HG02884 (cell line): ENCODE data around the gene MRPL48.

Source experiments
- ATAC-seq: cut with Tn5 transposase; IDR thresholded peaks from one replicate; pipeline ENCODE4 v1.9.1; 2021; ENCODE audit warnings: mild to moderate bottlenecking, moderate library complexity; ENCODE audit not compliant: unreplicated experiment

Gene MRPL48

DNA sequence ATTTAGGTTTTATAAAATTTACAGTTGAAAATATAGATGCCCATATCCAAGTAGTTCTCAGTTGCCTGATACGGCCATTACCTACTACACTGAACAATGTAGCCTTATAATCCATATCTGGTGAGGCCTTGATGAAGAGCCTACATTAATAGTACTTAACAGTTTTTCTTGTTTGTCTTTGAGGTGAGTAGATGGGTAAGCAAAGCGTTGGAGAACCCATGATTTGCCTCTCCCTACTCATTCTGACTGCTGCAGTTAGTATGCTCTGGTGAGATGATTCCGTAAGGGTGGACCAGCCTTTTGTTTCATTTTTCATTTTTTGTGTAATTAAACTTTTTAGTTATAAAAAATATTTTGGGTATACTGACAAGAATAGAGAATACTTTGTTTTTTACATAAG lies 100.6 kb downstream of the MRPL48 start:
- no peak for ATAC-seq

DNA sequence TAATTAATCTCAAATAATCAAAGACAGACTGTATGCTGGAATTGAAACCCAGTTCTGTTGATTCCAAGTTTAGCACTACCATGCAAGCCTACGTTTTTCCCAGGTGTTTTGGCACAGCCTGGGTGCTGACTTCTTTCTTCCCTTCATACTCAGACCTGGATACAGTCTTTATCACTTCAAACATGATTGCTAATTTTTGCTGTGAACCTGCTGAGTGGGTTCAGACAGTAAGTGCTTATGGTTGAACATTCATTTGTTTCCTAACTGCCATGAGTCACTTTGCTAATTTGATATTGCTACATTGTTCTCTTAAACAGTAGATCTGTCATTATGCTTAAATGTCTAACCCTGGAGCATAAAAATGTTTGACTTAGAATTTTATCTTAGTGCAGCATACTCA lies 101.3 kb downstream of the MRPL48 start:
- no peak for ATAC-seq

DNA sequence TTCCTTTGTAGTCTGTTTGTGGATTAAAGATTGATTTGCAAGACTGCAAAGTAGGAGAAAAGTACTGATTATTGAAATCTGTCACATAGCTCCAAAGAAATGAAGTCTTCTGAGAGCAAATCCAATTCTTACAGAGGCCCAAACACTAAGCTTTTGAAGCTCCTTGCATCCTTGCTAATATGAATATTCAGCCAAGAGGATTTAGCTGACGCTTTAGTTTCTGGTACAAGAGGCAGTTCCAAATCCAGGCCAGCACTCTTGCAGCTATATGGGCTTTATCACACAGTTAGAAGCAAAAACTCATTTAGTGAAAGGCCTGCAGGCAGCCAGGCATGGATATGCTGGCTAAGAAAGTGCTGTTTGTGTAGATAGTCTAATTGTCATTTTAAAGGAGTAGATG lies 101.9 kb downstream of the MRPL48 start:
- no peak for ATAC-seq

DNA sequence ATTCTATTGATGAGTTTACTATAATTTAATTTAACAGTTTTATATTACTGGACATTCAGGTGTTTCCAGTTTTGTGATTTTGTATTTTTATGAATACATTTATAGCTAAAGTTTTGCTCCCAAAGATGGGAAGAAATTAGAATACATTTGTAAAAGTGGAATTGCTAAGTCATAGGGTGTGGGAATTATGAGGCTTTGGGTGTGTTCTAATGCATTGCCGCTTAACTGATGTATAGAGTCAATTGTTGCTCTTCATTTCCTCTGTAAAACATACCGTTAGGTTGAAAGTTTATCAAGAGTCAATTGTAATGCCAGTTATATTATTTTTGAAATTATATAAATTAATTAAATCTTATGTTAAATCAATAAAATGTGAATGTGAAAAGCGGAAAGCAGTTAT lies 105.4 kb downstream of the MRPL48 start:
- ATAC-seq: no peak

DNA sequence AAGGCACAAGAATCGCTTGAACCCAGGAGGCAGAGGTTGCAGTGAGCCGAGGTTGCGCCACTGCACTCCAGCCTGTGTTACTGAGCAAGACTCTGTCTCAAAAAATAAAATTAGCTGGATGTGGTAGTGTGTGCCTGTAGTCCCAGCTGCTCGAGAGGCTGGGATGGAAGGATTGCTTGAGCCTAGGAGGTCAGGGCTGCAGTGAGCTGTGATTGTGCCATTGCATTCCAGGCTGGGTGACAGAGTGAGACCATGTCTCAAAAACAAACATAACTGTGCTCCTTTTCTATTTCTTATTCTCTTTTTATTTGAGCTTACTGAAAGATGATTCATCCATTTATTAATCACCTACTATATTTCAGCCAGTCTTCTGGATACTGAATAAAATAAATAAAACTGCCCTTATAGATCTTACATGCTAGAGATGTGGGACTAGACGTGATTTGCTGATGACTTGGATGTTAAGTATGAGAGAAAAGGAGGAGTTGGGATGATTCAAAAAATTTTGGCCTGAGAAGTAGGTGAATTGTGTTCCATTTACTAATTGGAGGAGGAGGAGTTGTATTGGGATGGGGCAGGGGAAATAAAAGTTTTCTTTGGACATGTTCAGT lies 107.2 kb downstream of the MRPL48 start:
- ATAC-seq: no peak

DNA sequence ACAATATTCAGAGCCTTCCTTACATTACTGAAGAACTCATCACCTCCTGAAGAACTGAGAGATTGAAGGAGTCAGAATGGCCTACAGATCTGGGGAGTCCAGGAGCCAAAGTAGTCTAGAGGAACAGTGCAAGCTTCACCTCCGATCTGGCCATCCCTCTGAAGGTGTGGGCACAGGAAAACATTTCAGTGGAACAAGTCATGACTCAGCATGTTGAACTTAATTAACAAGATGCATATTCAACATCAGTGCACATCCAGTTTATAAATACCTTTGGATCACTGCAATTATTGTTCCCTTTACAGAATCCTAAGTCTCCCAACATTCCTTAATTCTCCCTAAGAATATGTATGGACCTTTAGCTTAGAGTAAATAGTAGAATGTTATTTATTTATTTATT lies 114.6 kb downstream of the MRPL48 start:
- ATAC-seq: no peak

DNA sequence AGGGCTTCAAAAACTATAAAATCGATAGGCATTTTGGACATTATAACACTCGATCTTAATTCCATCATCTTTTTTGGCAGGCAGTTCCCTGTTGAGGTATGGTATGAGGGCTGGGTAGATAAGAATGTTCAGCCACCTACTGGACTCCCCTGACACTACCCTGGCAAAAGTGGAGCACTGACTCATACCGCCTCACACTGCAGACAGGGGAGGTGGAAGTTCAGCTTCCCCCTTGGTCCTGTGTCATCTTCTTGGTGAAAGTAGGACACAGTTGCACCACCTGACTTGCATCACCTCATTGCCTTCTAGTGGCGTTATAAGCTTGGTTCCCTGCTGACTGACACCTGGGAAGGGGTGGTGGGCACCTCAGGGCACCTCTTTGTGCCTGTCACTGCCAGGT lies 119.5 kb downstream of the MRPL48 start:
- no peak for ATAC-seq

DNA sequence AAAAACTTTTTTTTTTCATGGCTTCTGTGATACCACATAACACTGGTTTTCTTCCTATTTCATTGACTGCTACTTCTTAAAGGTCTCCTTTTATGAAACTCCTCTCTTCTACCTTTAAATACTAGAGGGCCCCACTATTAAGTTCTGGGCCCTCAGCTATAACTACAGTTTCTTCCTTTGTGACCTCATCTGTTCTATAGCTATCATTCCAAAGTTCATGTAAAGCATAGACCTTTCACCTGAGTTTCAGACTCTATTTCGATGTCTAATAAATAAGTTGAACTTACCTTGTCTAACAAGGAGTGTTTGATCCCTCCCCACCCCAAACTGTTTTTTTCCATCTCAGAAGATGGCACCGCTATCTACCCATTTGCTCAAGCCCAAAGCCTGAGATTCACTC lies 124.4 kb downstream of the MRPL48 start:
- no peak for ATAC-seq

DNA sequence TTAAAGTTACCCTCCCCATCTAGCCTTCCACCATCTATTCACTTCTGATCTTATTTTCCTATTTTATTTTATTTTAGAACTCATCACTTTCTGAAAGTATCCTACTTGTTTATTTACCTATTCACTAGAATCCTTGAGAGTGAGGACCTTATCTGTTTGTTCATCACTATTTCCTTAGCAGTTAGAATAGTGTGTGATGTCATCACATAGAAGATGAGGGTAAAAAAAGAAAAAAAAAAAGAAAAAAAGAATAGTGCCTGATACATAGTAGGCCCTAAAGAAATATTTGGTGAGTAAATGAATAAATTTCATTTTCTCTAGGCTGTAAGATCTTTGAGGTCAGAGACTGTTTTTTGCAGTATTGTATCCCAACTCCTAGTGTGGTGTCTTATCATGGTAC lies 125.8 kb downstream of the MRPL48 start:
- no peak for ATAC-seq

DNA sequence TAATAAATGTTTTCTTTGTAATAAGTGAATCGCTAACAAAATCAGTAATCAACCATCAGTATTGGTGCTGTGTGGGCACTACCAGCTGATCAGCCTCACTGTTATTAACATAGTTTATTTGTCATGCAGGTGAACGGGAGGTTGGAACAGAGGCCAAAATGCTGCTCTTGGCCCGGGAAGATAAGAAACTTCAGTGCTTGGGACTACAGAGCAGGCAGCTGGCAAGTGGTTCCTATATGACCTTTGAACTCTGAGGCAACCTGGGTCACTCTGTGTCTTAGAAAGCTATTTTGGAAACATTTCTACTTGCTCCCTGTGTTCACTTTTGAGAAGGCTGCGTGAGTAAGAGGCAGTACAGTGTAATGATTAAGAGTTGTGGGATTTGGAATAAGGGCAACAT lies 126.6 kb downstream of the MRPL48 start:
- no peak for ATAC-seq
